IPS-15b (cell line): ENCODE measurements around the gene RSPH9.
"Not testable (repeated sequence)": the region's sequence is repeated elsewhere in the genome, so short reads cannot be mapped to it uniquely, and the experiment has no call there.

Source experiments
- H3K27me3 ChIP-seq: one replicate; pipeline ENCODE4 v1.6.1; 2013; ENCODE audit warnings: low read length; ENCODE audit not compliant: control insufficient read depth, insufficient read depth
- H3K36me3 ChIP-seq: one replicate; pipeline ENCODE4 v1.6.1; 2013; ENCODE audit warnings: low read length; ENCODE audit not compliant: control insufficient read depth, insufficient read depth
- H3K4me1 ChIP-seq: one replicate; pipeline ENCODE4 v1.6.1; 2013; ENCODE audit warnings: mild to moderate bottlenecking, low read length; ENCODE audit not compliant: control insufficient read depth, insufficient read depth
- H3K4me3 ChIP-seq: one replicate; pipeline ENCODE4 v1.5.1; 2013; ENCODE audit warnings: low read depth, low read length
- H3K9ac ChIP-seq: one replicate; pipeline ENCODE4 v1.6.1; 2013; ENCODE audit warnings: low read depth, mild to moderate bottlenecking, low read length
- H3K9me3 ChIP-seq: one replicate; pipeline ENCODE4 v1.6.1; 2013; ENCODE audit warnings: mild to moderate bottlenecking, low read length; ENCODE audit not compliant: control insufficient read depth, insufficient read depth

Gene RSPH9

DNA sequence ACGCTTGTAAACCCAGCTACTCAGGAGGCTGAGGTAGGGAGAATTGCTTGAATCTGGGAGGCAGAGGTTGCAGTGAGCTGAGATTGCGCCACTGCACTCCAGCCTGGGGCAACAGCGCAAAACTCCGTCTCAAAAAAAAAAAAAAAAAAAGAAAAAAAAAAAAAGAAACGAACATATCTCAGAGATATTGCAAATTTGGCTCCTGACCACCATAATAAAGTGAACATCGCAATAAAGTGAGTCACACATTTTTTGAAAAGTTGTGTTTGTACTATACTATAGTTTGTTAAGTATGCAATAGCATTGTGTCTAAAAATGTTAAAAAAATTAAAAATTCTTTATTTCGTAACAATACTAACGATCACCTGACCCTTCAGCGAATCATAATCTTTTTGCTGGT lies 13.3 kb downstream of the RSPH9 start:
- peaks cover 10% of the 10 kb centered on the region for H3K4me1 ChIP-seq
- no peaks in the 10 kb centered on the region for H3K36me3 ChIP-seq
- no peaks in the 10 kb centered on the region for H3K9me3 ChIP-seq
- H3K9ac ChIP-seq, result no peak overlapping the region
- no peak overlapping the region for H3K4me3 ChIP-seq
- H3K27me3 ChIP-seq, result no peaks in the 10 kb centered on the region

GRCh38 chr6:43662948-43663347 lies 18.1 kb downstream of the RSPH9 start:
- H3K4me3 ChIP-seq, H3K9ac ChIP-seq, H3K36me3 ChIP-seq, H3K27me3 ChIP-seq, H3K9me3 ChIP-seq, H3K4me1 ChIP-seq: not testable (repeated sequence)

GRCh38 chr6:43665376-43665775 lies 20.5 kb downstream of the RSPH9 start:
- Histone ChIP-seq H3K9me3 (no peaks in the 10 kb centered on the region), H3K4me3 (no peak overlapping the region), H3K36me3 (peaks cover under 1% of the 10 kb centered on the region), H3K9ac (no peak overlapping the region), H3K27me3 (no peaks in the 10 kb centered on the region), H3K4me1 (peaks cover 12% of the 10 kb centered on the region)

- Histone ChIP-seq H3K27me3 (no peaks in the 10 kb centered on the region), H3K4me3 (no peak overlapping the region), H3K4me1 (peaks cover 12% of the 10 kb centered on the region), H3K9ac (no peak overlapping the region), H3K9me3 (no peaks in the 10 kb centered on the region), H3K36me3 (peaks cover 9% of the 10 kb centered on the region)
These were observed 21.5 kb downstream of the RSPH9 start for GRCh38 chr6:43666196-43666920.

GRCh38 chr6:43667245-43668150 lies 22.7 kb downstream of the RSPH9 start:
- H3K36me3 ChIP-seq, result peaks cover 20% of the 10 kb centered on the region
- H3K4me3 ChIP-seq, result peak overlapping the region; percentile 48
- H3K4me1 ChIP-seq, result peaks cover 12% of the 10 kb centered on the region
- no peaks in the 10 kb centered on the region for H3K27me3 ChIP-seq
- H3K9ac ChIP-seq, result no peak overlapping the region
- H3K9me3 ChIP-seq, result no peaks in the 10 kb centered on the region

- Histone ChIP-seq H3K27me3 (no peaks in the 10 kb centered on the region), H3K36me3 (peaks cover 24% of the 10 kb centered on the region), H3K9ac (no peak overlapping the region), H3K4me3 (no peak overlapping the region), H3K4me1 (peaks cover 12% of the 10 kb centered on the region), H3K9me3 (no peaks in the 10 kb centered on the region)
These were observed 23.6 kb downstream of the RSPH9 start for GRCh38 chr6:43668151-43669028.

- Histone ChIP-seq H3K4me1 (peaks cover 12% of the 10 kb centered on the region), H3K27me3 (no peaks in the 10 kb centered on the region), H3K36me3 (peaks cover 32% of the 10 kb centered on the region), H3K4me3 (no peak overlapping the region), H3K9me3 (no peaks in the 10 kb centered on the region), H3K9ac (no peak overlapping the region)
These were observed 24.4 kb downstream of the RSPH9 start for GRCh38 chr6:43669050-43669921.

GRCh38 chr6:43669922-43670622 lies 25.2 kb downstream of the RSPH9 start:
- no peak overlapping the region for H3K9ac ChIP-seq
- no peak overlapping the region for H3K4me3 ChIP-seq
- peaks cover 40% of the 10 kb centered on the region for H3K36me3 ChIP-seq
- no peaks in the 10 kb centered on the region for H3K27me3 ChIP-seq
- H3K9me3 ChIP-seq, result no peaks in the 10 kb centered on the region
- H3K4me1 ChIP-seq, result peaks cover 12% of the 10 kb centered on the region

GRCh38 chr6:43670623-43670986 lies 25.8 kb downstream of the RSPH9 start:
- peaks cover 12% of the 10 kb centered on the region for H3K4me1 ChIP-seq
- H3K9ac ChIP-seq, result no peak overlapping the region
- no peaks in the 10 kb centered on the region for H3K9me3 ChIP-seq
- no peaks in the 10 kb centered on the region for H3K27me3 ChIP-seq
- no peak overlapping the region for H3K4me3 ChIP-seq
- peaks cover 45% of the 10 kb centered on the region for H3K36me3 ChIP-seq

- H3K4me3 ChIP-seq, result no peak overlapping the region
- peaks cover 45% of the 10 kb centered on the region for H3K36me3 ChIP-seq
- peaks cover 12% of the 10 kb centered on the region for H3K4me1 ChIP-seq
- H3K9ac ChIP-seq, result no peak overlapping the region
- no peaks in the 10 kb centered on the region for H3K27me3 ChIP-seq
- H3K9me3 ChIP-seq, result no peaks in the 10 kb centered on the region
These were observed 26.4 kb downstream of the RSPH9 start for GRCh38 chr6:43671011-43671800.
